Measurements from ENCODE around the gene CD44.

Gene CD44

GRCh38 chr11:35179466-35180135 is 40.6 kb downstream of the CD44 start:
- ATAC-seq = no peak

GRCh38 chr11:35180317-35181233 is 41.6 kb downstream of the CD44 start:
- no peak for ATAC-seq

- peak in 1 of 2 donors; percentile 22 for ATAC-seq
These were observed 43.5 kb downstream of the CD44 start for GRCh38 chr11:35182317-35182939.

GRCh38 chr11:35183326-35183925 is 44.5 kb downstream of the CD44 start:
- no peak for ATAC-seq

- no peak for ATAC-seq
These were observed 46.7 kb downstream of the CD44 start for GRCh38 chr11:35185696-35186095.

- no peak for ATAC-seq
These were observed 49.0 kb downstream of the CD44 start for GRCh38 chr11:35187996-35188395.

- ATAC-seq = peak; percentile 56 to 59
These were observed 51.9 kb downstream of the CD44 start for GRCh38 chr11:35190804-35191348.

- ATAC-seq = no peak
These were observed 53.4 kb downstream of the CD44 start for GRCh38 chr11:35192347-35192746.

- no peak for ATAC-seq
These were observed 54.8 kb downstream of the CD44 start for GRCh38 chr11:35193767-35194166.

GRCh38 chr11:35197292-35197691 is 58.3 kb downstream of the CD44 start:
- ATAC-seq = no peak

GRCh38 chr11:35200811-35201341 is 61.9 kb downstream of the CD44 start:
- peak in 1 of 2 donors; percentile 17 for ATAC-seq

GRCh38 chr11:35204614-35205013 is 65.6 kb downstream of the CD44 start:
- ATAC-seq = no peak

- no peak for ATAC-seq
These were observed 67.6 kb downstream of the CD44 start for GRCh38 chr11:35206616-35207015.

GRCh38 chr11:35207471-35208403 is 68.8 kb downstream of the CD44 start:
- no peak for ATAC-seq

GRCh38 chr11:35208795-35209194 is 69.8 kb downstream of the CD44 start:
- no peak for ATAC-seq

- ATAC-seq = no peak
These were observed 72.0 kb downstream of the CD44 start for GRCh38 chr11:35210876-35211546.

- no peak for ATAC-seq
These were observed 73.0 kb downstream of the CD44 start for GRCh38 chr11:35211952-35212351.

GRCh38 chr11:35214226-35214770 is 75.3 kb downstream of the CD44 start:
- ATAC-seq = no peak

GRCh38 chr11:35214792-35215193 is 75.8 kb downstream of the CD44 start:
- peak; percentile 92 for ATAC-seq

- no peak for ATAC-seq
These were observed 77.0 kb downstream of the CD44 start for GRCh38 chr11:35215945-35216344.

All from activated CD4-positive, CD25-positive, alpha-beta regulatory T cell treated with anti-CD3 and anti-CD28 coated beads, Interleukin-2, amount 50 U/mL, for 24 hours (primary cell).